Spleen (tissue), 11 donors: ENCODE measurements around the gene BABAM2. TPM values are rescaled to one million over a fixed set of nuclear protein-coding genes. Genes with fewer than 3 reads are reported as not detected.

Source experiments
- DNase-seq: peaks from one replicate; pipeline ENCODE4 v3.0.0-alpha.2; 2020
- H3K27ac ChIP-seq, 8 donors: fragments of 200-600 bp; sonication (generic) in 7 of 8; 1 replicate in 4 of 8; 2 replicates in 4 of 8; pipeline versions ENCODE4 v1.5.0 to v1.8.0; 2016 to 2021; ENCODE audit warnings: inconsistent platforms in 4 of 8, mild to moderate bottlenecking in 4 of 8, moderate library complexity in 1 of 8
- H3K27me3 ChIP-seq, 7 donors: fragments of 200-600 bp; sonication (generic) in 6 of 7; replicated peaks in 1 of 7; 1 replicate in 4 of 7; 2 replicates in 3 of 7; pipeline versions ENCODE4 v1.5.0 to v1.8.0; 2016 to 2021; ENCODE audit warnings: inconsistent platforms in 3 of 7, mild to moderate bottlenecking in 1 of 7
- H3K36me3 ChIP-seq, 6 donors: fragments of 200-600 bp; sonication (generic) in 5 of 6; 1 replicate in 4 of 6; 2 replicates in 2 of 6; pipeline versions ENCODE4 v1.5.0 to v1.8.0; 2016 to 2021; ENCODE audit warnings: inconsistent platforms in 2 of 6
- H3K4me1 ChIP-seq, 6 donors: fragments of 200-600 bp; sonication (generic) in 5 of 6; 1 replicate in 3 of 6; 2 replicates in 3 of 6; pipeline versions ENCODE4 v1.5.0 to v1.8.0; 2016 to 2021; ENCODE audit warnings: inconsistent platforms in 3 of 6
- H3K4me3 ChIP-seq, 8 donors: fragments of 200-600 bp; sonication (generic) in 7 of 8; 1 replicate in 4 of 8; 2 replicates in 4 of 8; pipeline versions ENCODE4 v1.5.0 to v1.8.0; 2016 to 2021; ENCODE audit warnings: inconsistent platforms in 4 of 8, mild to moderate bottlenecking in 4 of 8, moderate library complexity in 2 of 8
- H3K9me3 ChIP-seq, 8 donors: fragments of 200-600 bp; sonication (generic) in 7 of 8; 1 replicate in 4 of 8; 2 replicates in 4 of 8; pipeline versions ENCODE4 v1.5.0 to v1.8.0; 2016 to 2021; ENCODE audit warnings: inconsistent platforms in 4 of 8
- POLR2A ChIP-seq, 3 donors: fragments of 450-650 bp; IDR thresholded peaks; one replicate each; pipeline ENCODE4 v1.5.1; 2017; ENCODE audit warnings: antibody characterized with exemption in 3 of 3, mild to moderate bottlenecking in 1 of 3
- POLR2AphosphoS5 ChIP-seq, 3 donors: sonication (generic); formaldehyde crosslinking; IDR thresholded peaks; one replicate each; pipeline ENCODE4 v1.5.1; 2017; ENCODE audit warnings: antibody characterized with exemption in 3 of 3
- WGBS, 5 donors: extraction: QIAGEN DNeasy Blood & Tissue Kit in 3 of 5; methylation state at CpG; one replicate each; pipeline versions ENCODE4 v1.1.5 to v1.1.7; 2013 to 2018; 5-methylcytosine and 5-hydroxymethylcytosine counted together
- intact Hi-C: fragments of 100-400 bp; cut with DNase I; formaldehyde crosslinking; loops from one replicate; pipeline ENCODE4 v1.15.0; 2023; ENCODE audit warnings: low total_unique reads
- polyA plus RNA-seq, 3 donors: library from polyadenylated mRNA; stranded (reverse); fragments of 200-250 nt; gene quantifications; one replicate each; pipeline ENCODE4 v1.2.1, GENCODE V29; 2013
- total RNA-seq, 7 donors: library from RNA; depleted of rRNA in 3 of 7; stranded (reverse); fragments of >200 nt in 3 of 7; fragmentation: NEBNext Ultra II Directional in 4 of 7; extraction: Animal tissue kit (Norgen Biotek cat#: 25700) in 4 of 7; gene quantifications; one replicate each; pipeline versions ENCODE4 v1.1.0 to v1.2.1, GENCODE V29; 2016 to 2021
- TF ChIP-seq, protein P1 (sequence below), 11 experiments: fragments of 200-600 bp in 7 of 11; fragments of 450-650 bp in 4 of 11; sonication (generic) in 4 of 11; IDR thresholded peaks in 8 of 11; conservative IDR thresholded peaks in 3 of 11; 1 replicate in 7 of 11; 2 replicates in 4 of 11; pipeline versions ENCODE4 v1.4.0 to v1.8.0; 2016 to 2021; ENCODE audit warnings: antibody characterized with exemption in 11 of 11, inconsistent platforms in 4 of 11, mild to moderate bottlenecking in 1 of 11
- donor health status: healthy with polysubstance abuse.
- donor health status: DM: no; HTN: no; CAD: no; lungs with moderate emphysema.
- donor health status: DM: no; HTN: no; CAD: no.
- donor health status: Bipolar disorder and iron deficiency.
- donor health status: healthy.
- donor health status: DM: no; HTN: no; CAD: no.
- donor health status: DM: yes; HTN: yes; CAD: no.

The BABAM2 gene
- total and polyA plus RNA-seq, 10 donors, result 16.1 to 70.1 (median 55.0) TPM

DNA sequence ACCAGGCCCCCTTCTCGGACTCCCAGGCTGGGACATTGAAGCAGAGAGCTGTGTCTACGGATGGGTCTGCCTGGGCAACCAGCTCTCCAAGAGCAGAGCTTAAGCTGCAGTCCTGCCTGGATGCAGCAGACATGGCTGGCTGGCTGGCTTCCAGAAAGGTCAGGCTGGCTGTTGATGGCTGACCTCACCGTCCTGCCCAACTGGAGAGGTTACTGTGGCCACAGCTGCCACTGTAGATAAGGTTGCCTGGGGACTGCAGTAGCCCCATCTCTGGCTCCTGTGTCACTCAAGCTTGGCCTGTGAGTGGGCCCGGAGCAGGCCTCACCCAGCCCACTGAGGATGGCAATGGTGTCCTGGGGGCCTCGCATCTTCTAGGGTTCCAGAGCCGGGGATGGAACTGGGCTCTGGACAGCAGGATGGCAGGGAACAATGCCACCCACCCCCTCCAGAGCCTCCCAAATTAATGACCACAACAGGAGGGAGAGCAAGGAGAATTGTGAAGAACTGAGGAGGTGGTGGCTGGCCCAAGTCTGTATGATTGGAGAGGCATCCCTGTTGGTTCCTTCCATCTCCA lies 465.1 kb downstream of the BABAM2 start:
- intact Hi-C loops, result no loop called here
- peak overlapping the region; percentile 54 to 80 (median 70) for H3K27ac ChIP-seq
- no peak overlapping the region for H3K4me3 ChIP-seq
- no peaks in the 10 kb centered on the region for H3K36me3 ChIP-seq
- H3K27me3 ChIP-seq, result no peaks in the 10 kb centered on the region
- peaks cover 27 to 52% (median 44%) of the 10 kb centered on the region in 6 donors for H3K4me1 ChIP-seq
- 72 to 79% (median 74%) methylated on average over 5 to 6 of the region's 6 CpGs for WGBS, 5 donors
- no peak for TF ChIP-seq POLR2A (IDR thresholded peaks at IDR 0.05)
- TF ChIP-seq, protein P1, sequence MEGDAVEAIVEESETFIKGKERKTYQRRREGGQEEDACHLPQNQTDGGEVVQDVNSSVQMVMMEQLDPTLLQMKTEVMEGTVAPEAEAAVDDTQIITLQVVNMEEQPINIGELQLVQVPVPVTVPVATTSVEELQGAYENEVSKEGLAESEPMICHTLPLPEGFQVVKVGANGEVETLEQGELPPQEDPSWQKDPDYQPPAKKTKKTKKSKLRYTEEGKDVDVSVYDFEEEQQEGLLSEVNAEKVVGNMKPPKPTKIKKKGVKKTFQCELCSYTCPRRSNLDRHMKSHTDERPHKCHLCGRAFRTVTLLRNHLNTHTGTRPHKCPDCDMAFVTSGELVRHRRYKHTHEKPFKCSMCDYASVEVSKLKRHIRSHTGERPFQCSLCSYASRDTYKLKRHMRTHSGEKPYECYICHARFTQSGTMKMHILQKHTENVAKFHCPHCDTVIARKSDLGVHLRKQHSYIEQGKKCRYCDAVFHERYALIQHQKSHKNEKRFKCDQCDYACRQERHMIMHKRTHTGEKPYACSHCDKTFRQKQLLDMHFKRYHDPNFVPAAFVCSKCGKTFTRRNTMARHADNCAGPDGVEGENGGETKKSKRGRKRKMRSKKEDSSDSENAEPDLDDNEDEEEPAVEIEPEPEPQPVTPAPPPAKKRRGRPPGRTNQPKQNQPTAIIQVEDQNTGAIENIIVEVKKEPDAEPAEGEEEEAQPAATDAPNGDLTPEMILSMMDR (IDR thresholded peaks at IDR 0.05 in 8 of 11, conservative IDR thresholded peaks at IDR 0.05 in 3 of 11), result no peak
- peak; percentile 22 to 89 (median 83) for TF ChIP-seq POLR2AphosphoS5 (IDR thresholded peaks at IDR 0.05)
- DNase-seq, result peak; percentile 88
- no peaks in the 10 kb centered on the region for H3K9me3 ChIP-seq

DNA sequence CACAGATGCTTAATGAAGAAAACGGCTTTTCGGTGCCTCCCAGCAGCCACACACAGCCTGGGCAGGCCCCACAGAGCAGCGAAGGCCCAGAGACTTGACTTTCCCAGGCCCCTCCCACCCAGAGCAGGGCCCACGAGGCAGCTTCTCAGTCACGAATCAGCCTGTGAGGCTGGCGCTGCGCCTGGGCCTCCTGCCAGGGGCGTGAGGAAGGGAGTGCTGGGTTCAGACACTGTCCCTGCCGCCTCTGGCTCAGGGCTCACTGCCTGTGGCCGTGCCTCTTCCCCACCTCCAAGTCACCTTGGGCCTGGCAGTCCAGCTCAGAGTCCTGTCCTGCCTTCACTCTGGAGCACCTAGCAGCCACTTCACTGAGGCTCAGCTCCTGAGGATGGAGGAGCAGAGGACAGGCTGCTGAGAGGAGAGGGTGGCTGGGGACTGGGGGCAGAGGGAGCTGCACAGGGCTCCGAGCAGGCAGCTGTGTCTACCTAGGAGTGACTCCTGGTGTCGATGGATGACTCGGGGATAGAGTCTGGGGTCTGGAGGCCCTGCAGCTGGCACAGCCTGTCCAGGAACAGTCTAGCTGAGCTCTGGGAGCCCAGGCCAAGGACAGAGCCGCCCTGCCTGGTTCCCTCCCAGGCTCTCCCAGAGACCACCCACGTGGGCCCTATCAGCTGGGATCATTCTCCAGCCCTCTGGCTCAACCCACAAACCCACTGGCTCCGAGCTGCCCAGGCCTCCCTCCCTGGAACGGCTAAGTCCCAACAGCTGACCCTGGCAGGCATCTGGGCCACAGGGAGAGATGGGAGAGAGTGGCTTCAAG lies 465.8 kb downstream of the BABAM2 start:
- H3K4me1 ChIP-seq, result peaks cover 29 to 59% (median 51%) of the 10 kb centered on the region in 6 donors
- intact Hi-C loops, result no loop called here
- peak overlapping the region; percentile 54 to 80 (median 70) for H3K27ac ChIP-seq
- H3K9me3 ChIP-seq, result no peaks in the 10 kb centered on the region
- 41 to 61% (median 47%) methylated on average over 8 to 17 of the region's 17 CpGs for WGBS, 5 donors
- no peaks in the 10 kb centered on the region for H3K27me3 ChIP-seq
- H3K36me3 ChIP-seq, result no peaks in the 10 kb centered on the region
- no peak overlapping the region for H3K4me3 ChIP-seq
- TF ChIP-seq, protein P1 (IDR thresholded peaks at IDR 0.05 in 8 of 11, conservative IDR thresholded peaks at IDR 0.05 in 3 of 11), result no peak
- TF ChIP-seq POLR2AphosphoS5 (IDR thresholded peaks at IDR 0.05), result peak; percentile 68 to 82 (median 72)
- no peak for TF ChIP-seq POLR2A (IDR thresholded peaks at IDR 0.05)
- DNase-seq, result peak; percentile 91

DNA sequence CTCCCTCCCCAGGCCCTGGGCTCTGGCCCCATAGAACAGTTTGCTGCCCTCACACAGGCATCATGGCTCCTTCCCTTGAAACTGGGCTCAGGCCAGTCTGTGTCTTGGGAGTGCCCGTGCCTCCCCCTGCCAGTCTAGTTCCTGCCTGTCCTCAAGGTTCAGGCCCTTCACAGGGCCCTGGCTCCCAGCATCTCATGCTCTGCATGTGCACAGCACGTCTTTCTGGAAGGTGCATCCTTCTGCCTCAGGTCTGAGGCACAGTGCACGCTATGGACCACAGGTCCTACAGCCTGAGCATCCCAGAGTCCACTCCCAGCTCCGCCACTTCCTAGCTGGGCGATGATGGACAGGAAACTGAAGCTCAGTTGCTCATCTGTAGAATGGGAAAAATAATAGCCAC lies 466.5 kb downstream of the BABAM2 start:
- TF ChIP-seq, protein P1 (IDR thresholded peaks at IDR 0.05 in 8 of 11, conservative IDR thresholded peaks at IDR 0.05 in 3 of 11), result no peak
- no peak for TF ChIP-seq POLR2AphosphoS5 (IDR thresholded peaks at IDR 0.05)
- TF ChIP-seq POLR2A (IDR thresholded peaks at IDR 0.05), result no peak
- DNase-seq, result no peak
- Histone ChIP-seq H3K27ac (peak overlapping the region in 6 of 8 donors; percentile 54 to 80 (median 70)), H3K9me3 (no peaks in the 10 kb centered on the region), H3K27me3 (no peaks in the 10 kb centered on the region), H3K4me1 (peaks cover 29 to 61% (median 51%) of the 10 kb centered on the region in 6 donors), H3K36me3 (no peaks in the 10 kb centered on the region), H3K4me3 (no peak overlapping the region)
- 89 to 91% (median 90%) methylated on average over 5 of the region's 5 CpGs for WGBS, 5 donors
- intact Hi-C loops, result no loop called here
